Testis (tissue), 2 donors: ENCODE results near the gene WDR36.

ENCODE experiments used
- POLR2A ChIP-seq: fragments of 450-650 bp; IDR thresholded peaks from one replicate; pipeline ENCODE4 v1.6.1; 2017; ENCODE audit warnings: antibody characterized with exemption, mild to moderate bottlenecking, moderate library complexity
- TF ChIP-seq, protein P1 (sequence below), 3 experiments: fragments of 450-650 bp in 2 of 3; fragments of 200-600 bp in 1 of 3; sonication (generic) in 1 of 3; IDR thresholded peaks; one replicate each; pipeline ENCODE4 v1.5.1; 2016 to 2019; ENCODE audit warnings: antibody characterized with exemption in 3 of 3, mild to moderate bottlenecking in 2 of 3, moderate library complexity in 1 of 3

- TF ChIP-seq, protein P1, sequence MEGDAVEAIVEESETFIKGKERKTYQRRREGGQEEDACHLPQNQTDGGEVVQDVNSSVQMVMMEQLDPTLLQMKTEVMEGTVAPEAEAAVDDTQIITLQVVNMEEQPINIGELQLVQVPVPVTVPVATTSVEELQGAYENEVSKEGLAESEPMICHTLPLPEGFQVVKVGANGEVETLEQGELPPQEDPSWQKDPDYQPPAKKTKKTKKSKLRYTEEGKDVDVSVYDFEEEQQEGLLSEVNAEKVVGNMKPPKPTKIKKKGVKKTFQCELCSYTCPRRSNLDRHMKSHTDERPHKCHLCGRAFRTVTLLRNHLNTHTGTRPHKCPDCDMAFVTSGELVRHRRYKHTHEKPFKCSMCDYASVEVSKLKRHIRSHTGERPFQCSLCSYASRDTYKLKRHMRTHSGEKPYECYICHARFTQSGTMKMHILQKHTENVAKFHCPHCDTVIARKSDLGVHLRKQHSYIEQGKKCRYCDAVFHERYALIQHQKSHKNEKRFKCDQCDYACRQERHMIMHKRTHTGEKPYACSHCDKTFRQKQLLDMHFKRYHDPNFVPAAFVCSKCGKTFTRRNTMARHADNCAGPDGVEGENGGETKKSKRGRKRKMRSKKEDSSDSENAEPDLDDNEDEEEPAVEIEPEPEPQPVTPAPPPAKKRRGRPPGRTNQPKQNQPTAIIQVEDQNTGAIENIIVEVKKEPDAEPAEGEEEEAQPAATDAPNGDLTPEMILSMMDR (IDR thresholded peaks at IDR 0.05) = no peak
- TF ChIP-seq POLR2A = no peak
Observed at GRCh38 chr5:111066261-111066938, 25.7 kb upstream of the WDR36 start.
